Thyroid gland (tissue), 4 donors: Measurements from ENCODE around the gene FIGNL2.
A peak's percentile ranks its signal among the peaks of the same experiment; 100 is the strongest.

ENCODE experiments used
- POLR2A ChIP-seq, 2 donors: fragments of 450-650 bp; IDR thresholded peaks; one replicate each; pipeline ENCODE4 v1.6.1; 2017; ENCODE audit warnings: antibody characterized with exemption in 2 of 2, mild to moderate bottlenecking in 2 of 2, moderate library complexity in 1 of 2
- TF ChIP-seq, protein P1 (sequence below), 6 experiments: fragments of 200-600 bp in 3 of 6; fragments of 450-650 bp in 3 of 6; sonication (generic) in 3 of 6; IDR thresholded peaks; one replicate each; pipeline ENCODE4 v1.5.1; 2016 to 2019; ENCODE audit warnings: antibody characterized with exemption in 6 of 6, mild to moderate bottlenecking in 2 of 6, inconsistent platforms in 1 of 6, moderate library complexity in 1 of 6

GRCh38 chr12:51820526-51821439, 27.7 kb downstream of the FIGNL2 start:
- TF ChIP-seq, protein P1, sequence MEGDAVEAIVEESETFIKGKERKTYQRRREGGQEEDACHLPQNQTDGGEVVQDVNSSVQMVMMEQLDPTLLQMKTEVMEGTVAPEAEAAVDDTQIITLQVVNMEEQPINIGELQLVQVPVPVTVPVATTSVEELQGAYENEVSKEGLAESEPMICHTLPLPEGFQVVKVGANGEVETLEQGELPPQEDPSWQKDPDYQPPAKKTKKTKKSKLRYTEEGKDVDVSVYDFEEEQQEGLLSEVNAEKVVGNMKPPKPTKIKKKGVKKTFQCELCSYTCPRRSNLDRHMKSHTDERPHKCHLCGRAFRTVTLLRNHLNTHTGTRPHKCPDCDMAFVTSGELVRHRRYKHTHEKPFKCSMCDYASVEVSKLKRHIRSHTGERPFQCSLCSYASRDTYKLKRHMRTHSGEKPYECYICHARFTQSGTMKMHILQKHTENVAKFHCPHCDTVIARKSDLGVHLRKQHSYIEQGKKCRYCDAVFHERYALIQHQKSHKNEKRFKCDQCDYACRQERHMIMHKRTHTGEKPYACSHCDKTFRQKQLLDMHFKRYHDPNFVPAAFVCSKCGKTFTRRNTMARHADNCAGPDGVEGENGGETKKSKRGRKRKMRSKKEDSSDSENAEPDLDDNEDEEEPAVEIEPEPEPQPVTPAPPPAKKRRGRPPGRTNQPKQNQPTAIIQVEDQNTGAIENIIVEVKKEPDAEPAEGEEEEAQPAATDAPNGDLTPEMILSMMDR (IDR thresholded peaks at IDR 0.05), result peak in 3 of 6 experiments; percentile 19 to 41 (median 38)
- TF ChIP-seq POLR2A (IDR thresholded peaks at IDR 0.05), result peak in 1 of 2 donors; percentile 54
